ENCODE measurements around the gene FANCC. TPM values are rescaled to one million over a fixed set of nuclear protein-coding genes. Genes with fewer than 3 reads are reported as not detected.

Gene FANCC
- total RNA-seq, 1 donor from 2014 or later: 7.9 TPM

- no peak overlapping the region for H2AFZ ChIP-seq (ENCODE audit: low read depth, low read length)
- H3K9me3 Mint-ChIP-seq (ENCODE audit: unreplicated experiment): no peaks in the 10 kb centered on the region
- peaks cover 61% of the 10 kb centered on the region for H3K79me2 ChIP-seq (ENCODE audit: insufficient read depth, low read length)
- H3K9ac ChIP-seq (ENCODE audit: low read length): no peak overlapping the region
- H3K4me3 Mint-ChIP-seq (ENCODE audit: unreplicated experiment): no peak overlapping the region
- no peaks in the 10 kb centered on the region for H3K9me3 ChIP-seq (ENCODE audit: insufficient read depth, low read depth, low read length)
- peaks cover 56% of the 10 kb centered on the region for H3K36me3 Mint-ChIP-seq (ENCODE audit: low read depth, unreplicated experiment)
- H4K20me1 ChIP-seq (ENCODE audit: insufficient read depth, low read length): peaks cover 80% of the 10 kb centered on the region
- peaks cover 61% of the 10 kb centered on the region for H3K36me3 ChIP-seq (ENCODE audit: insufficient read depth, low read length)
- H3K4me1 Mint-ChIP-seq (ENCODE audit: low read depth, unreplicated experiment): peaks cover 25% of the 10 kb centered on the region
- H3K27ac Mint-ChIP-seq (ENCODE audit: unreplicated experiment): peak overlapping the region; percentile 12
- no peak overlapping the region for H3K4me2 ChIP-seq (ENCODE audit: low read length)
- no peak for TF ChIP-seq CTCF (IDR thresholded peaks at IDR 0.05; ENCODE audit: insufficient read depth, low read depth, low read length)
- TF ChIP-seq EZH2 (IDR thresholded peaks at IDR 0.05; ENCODE audit: insufficient read depth, low read length): no peak
- no peak for FAIRE-seq
- H3K4me3 ChIP-seq (ENCODE audit: insufficient read depth, low read depth, low read length): no peak overlapping the region
- H3K4me1 ChIP-seq (ENCODE audit: insufficient read depth, low read length): peaks cover 18% of the 10 kb centered on the region
- no peaks in the 10 kb centered on the region for H3K27me3 Mint-ChIP-seq (ENCODE audit: low read depth, unreplicated experiment)
- H3K27me3 ChIP-seq (ENCODE audit: insufficient read depth, low read length): no peaks in the 10 kb centered on the region
- no peak overlapping the region for H3K27ac ChIP-seq (ENCODE audit: low read depth, low read length)
- no peak for DNase-seq (ENCODE audit: low read depth)
Measured at GRCh38 chr9:95084254-95084934, 233.1 kb downstream of the FANCC start.

- H3K27ac Mint-ChIP-seq (ENCODE audit: unreplicated experiment): no peak overlapping the region
- Histone ChIP-seq H3K9me3 (ENCODE audit: insufficient read depth, low read depth, low read length) (no peaks in the 10 kb centered on the region), H3K27ac (ENCODE audit: low read depth, low read length) (no peak overlapping the region), H4K20me1 (ENCODE audit: insufficient read depth, low read length) (peaks cover 87% of the 10 kb centered on the region), H3K27me3 (ENCODE audit: insufficient read depth, low read length) (no peaks in the 10 kb centered on the region), H3K9ac (ENCODE audit: low read length) (no peak overlapping the region), H3K4me3 (ENCODE audit: insufficient read depth, low read depth, low read length) (no peak overlapping the region), H3K36me3 (ENCODE audit: insufficient read depth, low read length) (peaks cover 58% of the 10 kb centered on the region), H3K79me2 (ENCODE audit: insufficient read depth, low read length) (peaks cover 72% of the 10 kb centered on the region), H2AFZ (ENCODE audit: low read depth, low read length) (no peak overlapping the region), H3K4me2 (ENCODE audit: low read length) (no peak overlapping the region), H3K4me1 (ENCODE audit: insufficient read depth, low read length) (peaks cover 10% of the 10 kb centered on the region)
- no peak for FAIRE-seq
- H3K4me1 Mint-ChIP-seq (ENCODE audit: low read depth, unreplicated experiment): peaks cover 28% of the 10 kb centered on the region
- no peak for DNase-seq (ENCODE audit: low read depth)
- H3K4me3 Mint-ChIP-seq (ENCODE audit: unreplicated experiment): no peak overlapping the region
- TF ChIP-seq CTCF (IDR thresholded peaks at IDR 0.05; ENCODE audit: insufficient read depth, low read depth, low read length): no peak
- no peak for TF ChIP-seq EZH2 (IDR thresholded peaks at IDR 0.05; ENCODE audit: insufficient read depth, low read length)
- H3K36me3 Mint-ChIP-seq (ENCODE audit: low read depth, unreplicated experiment): peaks cover 52% of the 10 kb centered on the region
- H3K27me3 Mint-ChIP-seq (ENCODE audit: low read depth, unreplicated experiment): no peaks in the 10 kb centered on the region
- no peaks in the 10 kb centered on the region for H3K9me3 Mint-ChIP-seq (ENCODE audit: unreplicated experiment)
Measured at GRCh38 chr9:95083086-95083768, 234.3 kb downstream of the FANCC start.
